Right kidney (tissue), 1 donor: ENCODE results near the gene TRIP6.

Source experiments
- DNase-seq: peaks from one replicate; pipeline ENCODE4 v3.0.0-alpha.2; 2016

The TRIP6 gene

DNA sequence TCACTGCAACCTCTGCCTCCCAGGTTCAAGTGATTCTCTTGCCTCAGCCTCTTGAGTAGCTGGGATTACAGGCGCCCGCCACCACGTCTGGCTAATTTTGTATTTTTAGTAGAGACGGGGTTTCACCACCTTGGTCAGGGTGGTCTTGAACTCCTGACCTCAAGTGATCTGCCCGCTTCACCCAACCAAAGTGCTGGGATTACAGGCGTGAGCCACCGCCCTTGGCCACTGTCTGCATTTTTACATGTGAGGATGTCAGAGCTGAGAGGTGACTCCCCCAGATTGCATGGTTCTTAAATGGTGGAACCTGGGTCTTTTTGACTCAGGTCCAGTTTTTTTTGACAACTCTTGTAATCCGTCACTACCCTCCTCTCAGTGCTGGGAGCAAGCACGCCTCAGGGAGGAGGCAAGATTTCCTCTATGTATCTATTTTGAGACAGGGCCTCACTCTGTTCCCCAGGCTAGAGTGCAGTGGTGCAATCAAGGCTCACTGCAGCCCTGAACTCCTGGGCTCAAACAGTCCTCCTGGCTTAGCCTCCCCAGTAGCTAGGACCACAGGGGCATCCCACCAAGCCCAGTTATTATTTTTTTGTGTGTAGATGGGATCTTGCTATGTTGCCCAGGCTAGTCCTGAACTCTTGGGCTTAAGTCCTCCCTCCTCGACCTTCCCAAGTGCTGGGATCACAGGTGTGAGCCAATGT lies 6.6 kb downstream of the TRIP6 start:
- DNase-seq = no peak

GRCh38 chr7:100874300-100874576 lies 7.1 kb downstream of the TRIP6 start:
- no peak for DNase-seq

DNA sequence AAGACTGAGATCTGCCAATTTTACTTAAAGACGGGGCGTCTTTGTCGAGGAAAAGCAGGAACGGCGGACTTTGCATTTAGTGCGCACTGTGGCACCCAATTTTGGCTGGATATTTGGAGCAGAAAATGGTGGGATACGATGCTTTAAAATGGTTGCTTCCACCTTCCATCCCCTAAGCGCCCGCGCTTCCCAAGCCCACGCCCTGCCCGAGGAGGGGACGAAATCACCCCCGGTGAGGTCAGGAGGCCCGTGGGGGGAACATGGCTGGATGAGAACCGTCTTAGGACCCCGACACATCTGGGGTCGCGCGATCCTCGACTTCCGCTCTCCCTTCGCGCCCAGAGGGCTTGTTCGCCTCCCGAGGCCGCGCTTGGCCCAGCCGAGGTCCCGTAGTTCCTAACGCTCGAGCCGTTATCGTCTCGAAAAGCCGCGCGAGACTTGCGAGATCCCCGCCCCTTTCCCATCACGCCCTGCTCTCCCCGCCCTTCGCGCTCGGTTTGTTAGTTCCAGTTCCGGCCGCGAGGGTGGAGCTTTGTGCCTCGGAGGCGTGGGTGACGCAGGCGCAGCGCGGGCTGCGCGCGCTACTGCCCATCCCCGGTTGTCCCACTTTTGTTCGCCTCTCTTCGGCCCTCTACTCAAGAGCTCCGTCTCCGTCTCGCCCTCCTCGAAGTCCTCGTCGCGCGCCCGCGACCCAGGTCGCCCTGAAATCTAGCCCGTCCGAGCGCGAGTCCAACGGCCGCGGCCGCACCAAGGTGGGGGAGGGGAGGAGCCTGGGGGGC lies 7.6 kb downstream of the TRIP6 start, which contains the start of gene SRRT:
TSS of gene SRRT (plus strand) at position 527 of the 779 bp plus-strand sequence. CDS start 488 bp downstream, outside the sequence.
- peak; percentile 98 for DNase-seq

- peak; percentile 42 for DNase-seq
Measured at GRCh38 chr7:100875356-100875751, 8.2 kb downstream of the TRIP6 start.

DNA sequence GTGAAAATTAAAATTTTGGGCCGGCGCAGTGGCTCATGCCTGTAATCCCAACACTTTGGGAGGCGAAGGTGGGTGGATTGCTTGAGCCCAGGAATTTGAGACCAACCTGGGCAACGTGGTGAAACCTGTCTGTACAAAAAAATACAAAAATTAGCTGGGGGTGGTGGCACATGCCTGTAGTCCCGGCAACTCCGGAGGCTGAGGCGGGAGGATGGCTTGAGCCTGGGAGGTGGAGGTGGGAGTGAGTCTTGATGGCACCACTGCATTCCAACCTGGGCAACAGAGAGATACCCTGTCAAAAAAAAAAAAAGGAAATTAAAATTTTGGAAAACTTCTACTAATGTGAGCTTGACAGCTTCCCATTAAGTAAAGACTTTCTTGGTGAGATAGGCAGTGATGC lies 10.8 kb downstream of the TRIP6 start:
- DNase-seq = no peak

DNA sequence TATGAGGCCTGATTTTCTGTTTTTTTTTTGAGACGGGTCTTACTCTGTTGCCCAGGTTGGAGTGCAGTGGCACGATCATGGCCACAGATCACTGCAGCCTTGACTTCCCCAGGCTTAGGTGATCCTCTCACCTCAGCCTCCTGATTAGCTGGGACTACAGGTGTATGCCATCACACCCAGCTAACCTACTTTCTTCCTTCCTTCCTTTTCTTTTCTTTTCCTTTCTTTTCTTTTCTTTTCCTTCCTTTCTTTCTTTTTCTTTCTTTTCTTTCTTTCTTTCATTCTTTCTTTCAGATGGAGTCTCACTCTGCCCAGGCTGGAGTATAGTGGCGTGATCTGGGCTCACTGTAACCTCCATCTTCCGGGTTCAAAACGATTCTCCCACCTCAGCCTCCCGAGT lies 11.5 kb downstream of the TRIP6 start:
- no peak for DNase-seq

DNA sequence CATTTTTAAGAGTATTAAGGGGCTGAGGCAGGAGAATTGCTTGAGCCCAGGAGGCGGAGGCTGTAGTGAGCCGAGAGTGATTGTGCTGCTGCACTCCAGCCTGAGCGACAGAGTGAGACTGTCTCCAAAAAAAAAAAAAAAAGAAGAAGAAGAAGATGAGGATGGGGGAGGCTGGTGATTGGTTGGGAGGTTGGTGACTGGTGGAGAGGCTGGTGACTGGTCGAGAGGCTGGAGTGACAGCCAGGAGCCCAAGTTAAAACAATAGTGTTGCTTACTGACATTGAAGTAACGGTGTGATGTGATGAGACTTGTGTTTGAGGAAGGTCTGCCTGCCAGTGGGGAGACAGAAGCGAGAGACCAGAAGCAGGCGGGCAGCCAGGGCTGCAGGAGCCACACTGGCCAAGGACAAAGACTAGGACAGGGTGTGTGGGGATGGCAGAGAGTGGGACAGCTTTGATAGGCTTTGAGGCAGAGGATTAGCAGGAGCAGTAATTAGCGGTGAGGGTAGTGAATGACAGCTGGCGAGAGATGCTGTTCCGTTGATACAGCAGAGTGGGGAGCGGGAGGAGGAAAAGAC lies 12.6 kb downstream of the TRIP6 start:
- no peak for DNase-seq

GRCh38 chr7:100880645-100881044 lies 13.5 kb downstream of the TRIP6 start:
- DNase-seq = no peak

DNA sequence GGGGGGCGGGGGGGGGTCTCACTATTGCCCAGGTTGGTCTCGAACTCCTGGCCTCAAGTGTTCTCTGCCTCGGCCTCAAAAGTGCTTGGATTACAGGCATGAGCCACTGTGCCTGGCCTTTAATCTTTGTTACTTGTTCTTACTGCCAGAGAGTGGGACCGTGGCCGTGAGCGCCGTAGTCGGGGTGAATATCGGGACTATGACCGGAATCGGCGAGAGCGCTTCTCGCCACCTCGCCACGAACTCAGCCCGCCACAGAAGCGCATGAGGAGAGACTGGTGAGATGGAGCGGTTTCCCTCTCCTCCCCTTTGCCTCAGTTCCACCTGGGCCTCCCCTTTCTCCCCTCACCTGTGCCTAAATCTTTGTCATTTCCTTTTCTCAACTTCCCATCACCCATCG lies 13.9 kb downstream of the TRIP6 start:
- no peak for DNase-seq

GRCh38 chr7:100882201-100882600 lies 15.0 kb downstream of the TRIP6 start:
- DNase-seq = no peak

- no peak for DNase-seq
Measured at GRCh38 chr7:100882785-100883526, 15.8 kb downstream of the TRIP6 start.

- no peak for DNase-seq
Measured at GRCh38 chr7:100884736-100885439, 17.7 kb downstream of the TRIP6 start.

- no peak for DNase-seq
Measured at GRCh38 chr7:100885440-100886141, 18.4 kb downstream of the TRIP6 start.

- DNase-seq = no peak
Measured at GRCh38 chr7:100886142-100886935, 19.2 kb downstream of the TRIP6 start.

- DNase-seq = no peak
Measured at GRCh38 chr7:100886936-100887515, 19.8 kb downstream of the TRIP6 start.

DNA sequence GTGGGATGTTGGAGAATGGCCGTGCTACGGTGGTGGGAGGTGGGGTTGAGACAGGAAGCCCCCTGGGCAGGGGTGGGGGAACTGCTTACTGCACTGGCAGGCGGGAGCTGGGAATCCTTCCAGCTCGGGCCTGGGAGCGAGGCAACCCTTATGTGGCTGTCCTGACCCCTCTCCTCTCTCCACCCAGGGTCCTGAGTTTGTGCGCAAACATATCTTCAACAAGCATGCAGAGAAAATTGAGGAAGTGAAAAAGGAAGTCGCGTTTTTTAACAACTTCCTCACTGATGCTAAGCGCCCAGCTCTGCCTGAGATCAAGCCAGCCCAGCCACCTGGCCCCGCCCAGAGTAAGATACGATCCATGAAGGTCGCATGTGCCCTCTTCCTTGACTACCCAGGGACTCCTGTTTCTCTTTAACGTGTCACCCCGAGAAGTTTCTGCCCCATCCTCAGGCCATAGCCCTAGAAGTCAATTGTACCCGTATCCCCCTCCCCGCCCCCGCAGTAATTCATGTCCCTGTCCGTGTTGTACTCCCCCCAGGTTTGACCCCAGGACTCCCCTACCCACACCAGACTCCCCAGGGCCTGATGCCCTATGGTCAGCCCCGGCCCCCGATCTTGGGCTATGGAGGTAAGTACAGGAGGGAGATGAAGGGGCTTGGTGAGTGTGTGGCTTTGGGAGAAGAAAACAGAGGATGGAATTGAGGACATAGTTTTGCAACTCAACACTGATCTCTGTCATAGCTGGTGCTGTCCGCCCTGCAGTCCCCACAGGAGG lies 20.5 kb downstream of the TRIP6 start:
- DNase-seq = no peak

- DNase-seq = peak; percentile 27
Measured at GRCh38 chr7:100888291-100888987, 21.3 kb downstream of the TRIP6 start.

DNA sequence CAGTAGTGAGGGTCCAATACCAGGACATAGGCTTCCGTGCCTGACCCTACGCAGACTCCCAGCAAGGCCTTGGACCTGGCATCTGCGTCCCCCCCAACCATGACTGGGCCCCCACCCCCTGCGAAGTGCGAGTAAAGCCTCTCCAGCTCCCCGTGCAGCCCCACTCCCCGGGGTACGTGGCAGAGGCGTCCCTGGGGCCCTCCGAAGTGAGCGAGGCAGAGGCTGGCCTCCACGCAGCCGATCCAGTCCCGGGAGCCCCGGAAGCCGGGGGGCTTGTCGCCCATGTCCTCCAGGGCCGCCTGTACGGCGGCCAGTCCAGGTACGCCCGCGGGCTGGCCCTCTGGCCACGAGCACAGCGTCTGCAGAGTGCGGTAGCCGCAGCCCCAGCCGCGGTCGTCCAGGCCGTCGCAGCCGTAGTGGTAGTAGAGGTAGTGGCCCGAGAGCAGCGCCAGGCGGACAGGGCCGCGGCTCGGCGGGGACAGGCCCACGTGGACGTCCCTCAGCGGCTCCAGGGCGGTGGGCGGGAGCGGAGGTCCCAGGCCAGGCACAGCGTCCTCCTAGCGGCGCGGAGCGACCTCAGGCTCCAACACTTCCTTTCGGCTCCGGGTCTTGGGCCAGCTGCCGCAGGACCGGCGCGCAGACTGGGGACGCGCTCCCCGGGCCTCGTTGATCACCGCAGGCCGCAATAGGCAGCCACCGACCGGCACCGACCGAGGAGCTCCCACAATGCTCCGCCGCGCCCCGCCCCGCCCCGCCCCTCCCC lies 22.0 kb downstream of the TRIP6 start, which contains the start of gene UFSP1:
TSS of gene UFSP1 (minus strand) at position 728 of the 763 bp plus-strand sequence. CDS start at position 284, 444 bp downstream.
- peak; percentile 96 for DNase-seq
